Measurements from ENCODE around the gene SIX4. TPM values are rescaled to one million over a fixed set of nuclear protein-coding genes. Genes with fewer than 3 reads are reported as not detected.
"Not testable (repeated sequence)": the region's sequence is repeated elsewhere in the genome, so short reads cannot be mapped to it uniquely, and the experiment has no call there.

SIX4 gene
- total RNA-seq, 2 experiments from 2014 or later, result not detected

DNA sequence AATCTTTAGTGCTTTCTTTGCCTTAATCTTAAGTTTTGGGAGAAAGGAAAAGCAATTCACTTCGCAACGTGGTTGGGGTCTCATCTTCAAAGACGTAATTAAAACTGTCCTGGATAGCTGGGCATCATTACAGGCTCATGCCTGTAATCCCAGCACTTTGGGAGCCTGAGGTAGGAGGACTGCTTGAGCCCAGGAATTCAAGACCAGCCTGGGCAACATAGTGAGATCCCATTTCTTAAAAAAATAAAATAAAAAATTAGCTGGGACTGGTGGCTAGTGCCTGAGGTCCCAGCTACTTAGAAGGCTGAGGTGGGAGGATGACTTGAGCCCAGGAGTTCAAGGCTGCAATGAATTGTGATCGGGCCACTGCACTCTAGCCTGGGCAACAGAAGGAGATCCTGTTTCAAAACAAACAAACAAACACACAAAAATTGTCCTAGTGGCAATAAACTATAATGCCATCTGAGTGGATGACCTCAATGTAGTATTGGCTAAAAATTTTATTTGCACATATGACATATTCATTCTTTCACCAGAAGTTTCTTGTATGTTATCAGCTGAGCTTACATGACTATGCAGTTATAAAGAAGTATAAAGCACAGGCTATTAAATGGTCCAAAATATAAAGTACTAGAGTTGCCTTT lies 8.8 kb upstream of the SIX4 start:
- intact Hi-C loops (cut with DNase I, micrococcal nuclease), result loop anchor here in 1 of 2 experiments (10.0 kb wide), 1 partner anchor 252 kb away; the partner anchor contains the start of genes SLC38A6 and TRMT5
- Histone ChIP-seq H3K9me3 (ENCODE audit: control insufficient read depth in 1 of 2, insufficient read depth in 1 of 2, low read length in 2 of 2) (no peaks in the 10 kb centered on the region), H3K27me3 (ENCODE audit: control insufficient read depth in 1 of 2, insufficient read depth in 2 of 2, low read length in 2 of 2) (peaks cover 9 to 23% of the 10 kb centered on the region in 2 experiments), H3K36me3 (ENCODE audit: insufficient read depth, low read length) (no peaks in the 10 kb centered on the region), H3K4me1 (ENCODE audit: insufficient read depth, low read length) (peaks cover 4% of the 10 kb centered on the region), H3K4me3 (ENCODE audit: low read length) (no peak overlapping the region), H3K27ac (ENCODE audit: low read depth in 1 of 2, low read length in 2 of 2) (no peak overlapping the region)
- peaks cover 10% of the 10 kb centered on the region for H3K36me3 Mint-ChIP-seq (ENCODE audit: low read depth)
- ATAC-seq (ENCODE audit: poor library complexity) (no peak), DNase-seq (no peak)
- H3K9me3 Mint-ChIP-seq, result no peaks in the 10 kb centered on the region
- H3K4me1 Mint-ChIP-seq (ENCODE audit: low read depth), result peaks cover 27% of the 10 kb centered on the region
- H3K4me3 Mint-ChIP-seq, result peak overlapping the region; percentile 36
- ChIA-PET POLR2A (interaction anchor here (0.5 to 2.0 kb wide), 4 partner anchors 10 to 248 kb away, joined by 3 to 9 read pairs (median 3); partner anchors contain the start of genes SIX4, SLC38A6 and TRMT5), CTCF (interaction anchor here (1.6 kb wide), 1 partner anchor 12 kb away, joined by 4 read pairs; no protein-coding TSS in a partner anchor)
- no peak for TF ChIP-seq CTCF (IDR thresholded peaks at IDR 0.05)
- no peak overlapping the region for H3K27ac Mint-ChIP-seq
- H3K27me3 Mint-ChIP-seq, result peaks cover 45% of the 10 kb centered on the region

DNA sequence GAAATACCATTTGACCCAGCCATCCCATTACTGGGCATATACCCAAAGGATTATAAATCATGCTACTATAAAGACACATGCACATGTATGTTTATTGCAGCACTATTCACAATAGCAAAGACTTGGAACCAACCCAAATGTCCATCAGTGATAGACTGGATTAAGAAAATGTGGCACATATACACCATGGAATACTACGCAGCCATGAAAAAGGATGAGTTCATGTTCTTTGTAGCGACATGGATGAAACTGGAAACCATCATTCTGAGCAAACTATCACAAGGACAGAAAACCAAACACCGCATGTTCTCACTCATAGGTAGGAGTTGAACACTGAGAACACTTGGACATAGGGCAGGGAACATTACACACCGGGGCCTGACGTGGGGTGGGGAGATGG lies 7.1 kb upstream of the SIX4 start:
- Mint-ChIP-seq H3K27me3 (peaks cover 61% of the 10 kb centered on the region), H3K4me1 (ENCODE audit: low read depth) (peaks cover 24% of the 10 kb centered on the region)
- POLR2A ChIA-PET; H3K27ac Mint-ChIP-seq; CTCF ChIA-PET; H3K4me3 Mint-ChIP-seq; H3K9me3 Mint-ChIP-seq; ATAC-seq (ENCODE audit: poor library complexity); H3K9me3 ChIP-seq (ENCODE audit: control insufficient read depth in 1 of 2, insufficient read depth in 1 of 2, low read length in 2 of 2); H3K36me3 ChIP-seq (ENCODE audit: insufficient read depth, low read length); H3K27ac ChIP-seq (ENCODE audit: low read depth in 1 of 2, low read length in 2 of 2); H3K4me1 ChIP-seq (ENCODE audit: insufficient read depth, low read length); H3K4me3 ChIP-seq (ENCODE audit: low read length); DNase-seq; H3K36me3 Mint-ChIP-seq (ENCODE audit: low read depth): not testable (repeated sequence)
- intact Hi-C loops (cut with DNase I, micrococcal nuclease), result loop anchor here in 1 of 2 experiments (10.0 kb wide), 1 partner anchor 254 kb away; the partner anchor contains the start of genes SLC38A6 and TRMT5
- peaks cover 20 to 40% of the 10 kb centered on the region in 2 experiments for H3K27me3 ChIP-seq (ENCODE audit: control insufficient read depth in 1 of 2, insufficient read depth in 2 of 2, low read length in 2 of 2)

- Mint-ChIP-seq H3K4me3 (peak overlapping the region; percentile 92), H3K9me3 (no peaks in the 10 kb centered on the region), H3K4me1 (ENCODE audit: low read depth) (peaks cover 29% of the 10 kb centered on the region), H3K36me3 (ENCODE audit: low read depth) (no peaks in the 10 kb centered on the region), H3K27ac (no peak overlapping the region), H3K27me3 (peaks cover 89% of the 10 kb centered on the region)
- H3K36me3 ChIP-seq (ENCODE audit: insufficient read depth, low read length), result no peaks in the 10 kb centered on the region
- POLR2A ChIA-PET, result interaction anchor here (0.6 to 2.7 kb wide), 2 partner anchors 10 to 553 kb away, joined by 3 to 9 read pairs; no protein-coding TSS in a partner anchor
- H3K9me3 ChIP-seq (ENCODE audit: control insufficient read depth in 1 of 2, insufficient read depth in 1 of 2, low read length in 2 of 2), result peaks cover 0 to 24% of the 10 kb centered on the region in 2 experiments
- H3K4me1 ChIP-seq (ENCODE audit: insufficient read depth, low read length), result peaks cover 35% of the 10 kb centered on the region
- intact Hi-C loops (cut with DNase I, micrococcal nuclease), result no loop called here
- ATAC-seq (ENCODE audit: poor library complexity), result peak; percentile 47
- H3K27me3 ChIP-seq (ENCODE audit: control insufficient read depth in 1 of 2, insufficient read depth in 2 of 2, low read length in 2 of 2), result peaks cover 66 to 91% of the 10 kb centered on the region in 2 experiments
- H3K27ac ChIP-seq (ENCODE audit: low read depth in 1 of 2, low read length in 2 of 2), result no peak overlapping the region
- H3K4me3 ChIP-seq (ENCODE audit: low read length), result peak overlapping the region; percentile 62
- peak in 9 of 14 experiments; percentile 8 to 49 (median 14) for DNase-seq
- CTCF ChIA-PET, result interaction anchor here (1.3 kb wide), 1 partner anchor 39 kb away, joined by 3 read pairs; no protein-coding TSS in a partner anchor
- TF ChIP-seq CTCF (IDR thresholded peaks at IDR 0.05), result no peak
Measured at GRCh38 chr14:60723116-60723906, 840 bp downstream of the SIX4 start.

Data from CD4-positive, alpha-beta T cell (primary cell).